ENCODE data around the gene LIPG. TPM values are rescaled to one million over a fixed set of nuclear protein-coding genes. Genes with fewer than 3 reads are reported as not detected.

Gene LIPG
- total RNA-seq, 1 experiment from 2014 or later: 0.11 TPM

DNA sequence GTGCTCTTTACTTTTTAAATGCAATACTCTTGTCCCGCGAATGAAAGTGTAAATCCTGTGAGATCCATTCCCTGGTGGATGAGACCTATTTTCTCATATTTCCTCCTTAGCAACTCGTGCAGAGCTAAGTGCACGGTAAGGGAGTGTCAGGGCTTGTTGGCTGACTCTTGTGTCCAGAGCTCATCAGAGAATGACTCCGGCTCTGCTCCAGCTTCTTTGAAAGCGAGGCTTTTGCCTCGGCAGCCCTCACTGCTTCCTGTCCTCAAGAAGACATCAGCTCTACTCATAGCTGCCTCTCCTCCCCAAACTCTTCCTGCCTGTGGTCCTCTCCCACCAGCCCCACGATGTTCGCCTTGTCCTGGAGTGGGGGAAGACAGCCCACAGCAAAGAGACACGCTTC is 70.7 kb downstream of the LIPG start:
- DNase-seq (ENCODE audit: low read depth): no peak

DNA sequence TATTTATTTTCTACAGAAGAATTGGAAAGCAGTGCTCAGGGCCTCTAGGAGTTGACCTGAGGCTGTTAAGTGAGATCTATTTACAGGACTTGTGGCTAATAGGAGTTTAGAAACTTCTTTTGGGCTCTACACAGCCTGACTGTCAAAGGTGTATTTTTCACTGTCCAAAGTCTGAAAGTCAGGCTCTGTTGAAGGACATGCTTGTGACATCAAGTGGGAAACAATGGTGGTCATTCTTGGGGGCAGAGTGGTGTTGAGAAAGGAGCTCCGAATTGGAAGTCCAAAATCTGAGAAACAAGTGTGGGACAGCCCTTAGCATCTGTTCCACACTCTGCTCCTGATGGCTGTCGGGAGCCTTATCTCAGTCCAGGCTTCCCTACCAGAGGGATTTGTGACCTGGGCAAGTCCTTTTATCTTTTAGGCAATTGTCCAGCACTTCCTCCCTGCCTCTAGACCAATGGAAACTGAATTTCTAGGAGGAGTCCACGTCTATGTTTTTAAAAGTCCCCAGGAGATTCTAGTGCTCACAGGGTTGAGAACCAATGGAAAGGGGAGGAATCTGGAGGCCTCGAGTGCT is 76.4 kb downstream of the LIPG start:
- DNase-seq (ENCODE audit: low read depth): no peak

DNA sequence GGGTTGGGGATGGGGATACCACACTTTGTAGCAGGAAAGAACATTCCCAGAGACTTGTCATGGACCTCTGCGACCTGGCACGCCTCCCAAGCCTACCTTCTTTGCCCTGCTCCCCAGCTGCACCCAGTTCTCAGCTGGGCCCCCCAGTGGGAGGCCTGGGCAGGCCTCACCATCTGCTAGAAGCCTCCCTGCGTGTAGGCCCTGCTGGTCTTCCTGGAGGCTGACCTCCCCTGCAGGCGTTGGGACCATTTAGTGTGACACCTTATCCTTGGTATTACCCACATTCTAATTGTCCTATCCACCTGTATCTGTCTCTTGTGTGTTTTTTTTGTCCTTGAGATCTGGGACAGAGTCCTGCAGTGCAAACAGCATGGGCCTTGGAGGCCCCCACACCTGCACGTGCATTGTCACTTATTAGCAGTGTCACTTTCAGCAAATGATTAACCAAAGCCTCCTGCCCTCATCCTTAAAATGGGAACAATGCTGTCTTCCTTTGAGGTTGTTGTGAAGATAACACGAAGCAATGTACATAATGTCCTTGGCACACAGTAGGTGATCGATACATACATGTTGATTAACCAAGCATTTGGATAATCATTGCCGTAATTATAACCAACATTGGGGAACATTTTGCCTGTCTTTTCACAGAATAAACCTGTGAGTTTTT is 77.2 kb downstream of the LIPG start:
- no peak for DNase-seq (ENCODE audit: low read depth)

DNA sequence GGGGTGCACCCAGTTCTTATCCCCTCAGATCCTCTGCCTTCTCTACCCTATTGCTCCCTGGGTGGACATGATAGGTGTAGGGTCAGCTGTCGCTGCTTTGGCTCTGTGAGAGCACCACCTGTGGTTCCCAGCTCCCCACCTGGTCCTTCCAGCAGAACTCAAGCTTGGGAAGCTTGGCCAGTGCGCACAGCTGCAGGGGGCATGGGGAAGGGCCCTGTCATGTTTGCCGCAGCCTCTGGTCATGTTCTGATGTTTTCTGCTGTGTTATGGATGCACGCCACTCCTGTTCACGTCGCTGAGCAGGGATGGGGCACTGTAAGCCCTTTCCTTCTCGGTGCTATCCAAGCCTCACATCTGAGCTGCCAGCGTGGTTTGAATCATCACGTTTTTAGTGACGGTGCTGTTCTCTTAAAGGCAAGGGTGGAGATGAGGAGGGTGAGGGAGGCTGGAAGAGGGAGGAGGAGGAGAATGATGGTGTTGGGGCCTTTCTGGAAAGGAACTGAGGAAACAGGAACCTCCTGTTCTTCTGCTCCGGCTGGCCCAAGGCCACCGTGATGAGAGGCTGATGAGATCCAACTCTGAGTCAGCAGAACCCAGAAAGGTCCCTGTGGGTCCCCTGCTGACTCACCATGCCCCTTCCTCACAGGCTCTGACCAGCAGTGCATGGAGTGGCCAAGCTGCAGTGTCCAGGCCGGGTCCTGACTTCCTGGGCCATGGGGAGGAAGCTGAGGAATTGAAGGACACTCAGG is 78.0 kb downstream of the LIPG start:
- DNase-seq (ENCODE audit: low read depth): no peak

DNA sequence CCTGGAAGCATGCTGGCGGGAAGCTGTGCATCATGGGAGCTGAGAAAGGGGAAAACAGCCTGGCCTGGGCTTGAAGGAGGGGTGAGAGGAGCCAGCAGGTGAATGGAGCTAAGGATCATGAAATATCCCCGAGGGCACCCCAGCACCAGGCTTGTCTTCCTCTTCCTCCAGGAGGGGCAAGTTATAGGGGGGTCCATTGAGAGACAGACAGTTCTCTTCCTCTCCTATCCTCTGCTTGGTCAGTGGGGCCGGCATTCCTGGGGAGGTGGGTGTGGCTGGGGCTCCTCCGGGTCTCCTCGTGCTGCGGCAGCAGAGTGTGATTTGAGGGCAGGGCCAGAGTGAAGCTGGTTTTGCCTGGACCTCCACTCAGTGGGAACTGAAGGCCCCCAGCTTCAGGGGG is 78.9 kb downstream of the LIPG start:
- no peak for DNase-seq (ENCODE audit: low read depth)

DNA sequence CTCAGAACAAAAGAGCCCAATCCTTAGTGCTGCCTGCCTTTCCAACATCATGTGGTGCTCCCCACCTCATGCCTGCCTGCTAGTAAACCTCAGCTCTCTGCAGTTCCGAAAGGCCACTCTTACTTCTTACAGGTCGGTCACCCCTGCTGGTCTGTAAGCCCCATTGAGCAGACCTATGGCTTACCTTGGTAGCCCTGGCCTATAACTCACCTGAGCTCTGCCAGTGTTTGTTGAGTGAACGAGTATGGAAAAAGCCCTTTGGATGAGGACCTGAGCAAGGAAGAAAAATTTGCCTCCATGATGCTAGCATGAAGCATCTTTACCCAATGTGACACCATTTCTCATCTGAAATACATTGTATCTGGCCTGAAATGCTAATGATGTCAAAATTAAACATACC is 83.3 kb downstream of the LIPG start:
- DNase-seq (ENCODE audit: low read depth): no peak

DNA sequence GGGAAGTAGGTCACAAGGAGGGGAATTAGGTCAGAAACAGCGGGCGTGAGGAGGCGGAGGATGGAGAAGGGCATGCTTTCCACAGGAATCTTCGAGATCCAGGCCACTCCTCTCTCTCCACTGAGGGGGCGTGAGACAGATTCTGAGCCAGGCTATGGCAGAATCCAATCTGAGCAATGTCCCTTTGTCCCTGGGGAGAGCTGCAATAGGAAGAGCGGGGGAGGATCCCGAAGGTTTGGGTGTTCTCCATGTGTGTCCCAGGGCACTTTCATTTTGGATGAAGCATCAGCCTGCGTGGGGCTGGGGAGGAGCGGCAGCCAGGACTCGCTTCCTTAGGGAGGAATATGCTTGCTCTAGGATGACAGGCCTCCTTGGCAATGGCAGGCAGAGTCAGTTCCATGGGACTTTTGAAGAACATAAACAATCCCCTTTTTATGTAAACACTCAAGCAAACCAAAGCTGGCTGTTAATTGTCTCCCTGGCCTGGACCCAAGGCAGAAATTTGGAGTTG is 84.0 kb downstream of the LIPG start:
- DNase-seq (ENCODE audit: low read depth): peak; percentile 45

DNA sequence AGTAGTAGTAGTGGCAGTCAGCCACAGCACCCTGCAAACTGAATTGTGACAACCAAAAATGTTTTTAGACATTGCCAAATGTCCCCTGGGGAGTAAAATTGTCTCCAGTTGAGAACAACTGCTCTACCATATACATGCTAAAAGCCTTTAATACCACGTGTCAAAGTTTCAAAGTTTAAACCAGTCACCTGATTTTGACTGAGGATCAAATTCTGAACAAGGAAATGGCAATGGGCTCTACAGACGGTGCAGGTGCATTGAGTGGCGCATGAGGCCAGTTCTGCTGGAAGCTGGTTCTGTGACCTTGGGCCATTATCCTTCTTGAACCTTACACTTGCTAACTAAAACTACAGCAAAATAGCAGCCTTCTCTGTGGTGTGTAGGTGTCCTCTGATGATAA is 85.0 kb downstream of the LIPG start:
- no peak for DNase-seq (ENCODE audit: low read depth)

DNA sequence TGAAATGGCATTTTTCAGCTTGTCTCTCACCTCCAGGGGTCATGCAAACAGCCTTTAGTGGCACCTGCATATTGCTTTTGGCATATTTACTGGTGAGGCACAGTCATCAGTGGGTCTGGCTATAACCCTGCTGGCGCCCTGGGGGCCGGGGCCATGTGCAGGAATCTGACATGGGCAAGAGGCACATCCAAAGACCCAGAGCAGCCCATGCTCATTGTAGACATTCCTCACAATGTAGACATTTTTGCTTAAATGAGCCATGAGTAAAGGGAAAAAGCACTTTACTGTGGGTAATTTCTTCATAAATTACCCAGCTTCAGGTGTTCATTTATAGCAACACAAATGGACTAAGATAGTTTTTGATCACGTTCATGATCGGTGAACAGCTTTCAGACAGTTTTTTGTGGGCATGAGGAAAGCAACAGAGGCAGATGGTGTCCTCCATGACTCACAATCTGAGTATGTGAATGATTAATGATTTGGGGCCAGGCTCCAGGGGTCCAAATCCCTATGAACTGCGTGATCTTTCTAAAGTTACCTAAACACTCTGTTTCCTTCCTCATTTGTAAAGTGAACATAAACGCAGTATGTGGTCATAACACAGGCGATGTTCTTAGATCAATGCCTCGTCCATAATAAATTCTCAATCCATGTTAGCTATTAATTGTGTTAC is 85.8 kb downstream of the LIPG start:
- DNase-seq (ENCODE audit: low read depth): peak; percentile 81

DNA sequence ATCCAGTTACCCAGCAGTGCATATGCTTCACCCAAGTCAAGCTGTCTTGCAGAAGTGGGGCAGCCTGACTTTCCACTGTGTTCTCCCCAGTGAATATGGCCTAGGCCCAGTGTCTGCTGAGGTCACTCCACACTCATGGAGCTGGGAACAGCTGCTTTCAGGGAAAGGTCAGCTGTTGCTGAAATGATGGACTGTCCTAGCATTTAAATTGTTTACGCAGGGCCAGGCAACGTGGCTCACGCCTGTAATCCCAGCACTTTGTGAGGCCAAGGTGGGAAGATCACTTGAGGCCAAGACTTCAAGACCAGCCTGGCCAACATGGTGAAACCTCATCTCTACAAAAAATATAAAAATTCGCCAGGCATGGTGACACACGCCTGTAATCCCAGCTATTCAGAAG is 86.5 kb downstream of the LIPG start:
- peak; percentile 94 for DNase-seq (ENCODE audit: low read depth)

Other genes starting within 250 kb of the LIPG start
- gene DYM, start 101.4 kb upstream of the LIPG start, total RNA-seq (2014; rRNA removed): 30.2 and 40.7 TPM in 2 replicates
- gene C18orf32, start 74.8 kb upstream of the LIPG start, total RNA-seq (2014; rRNA removed): 40.9 and 44.9 TPM in 2 replicates
- gene RPL17, start 69.6 kb upstream of the LIPG start, total RNA-seq (2014; rRNA removed): 1,705 and 1,843 TPM in 2 replicates

Measured in LHCN-M2 (cell line).